ENCODE measurements around the gene NFE2L1.
A peak's percentile ranks its signal among the peaks of the same experiment; 100 is the strongest.

Gene NFE2L1

GRCh38 chr17:48023400-48024148 is 24.6 kb upstream of the NFE2L1 start:
- H3K27me3 ChIP-seq (ENCODE audit: control insufficient read depth in 2 of 2, insufficient read depth in 2 of 2, low read length in 2 of 2), result peaks cover 3 to 5% of the 10 kb centered on the region in 2 donors

GRCh38 chr17:48024149-48025039 is 23.8 kb upstream of the NFE2L1 start:
- Histone ChIP-seq H3K9me3 (ENCODE audit: control insufficient read depth in 2 of 2, low read length in 2 of 2) (no peaks in the 10 kb centered on the region), H3K27me3 (ENCODE audit: control insufficient read depth in 2 of 2, insufficient read depth in 2 of 2, low read length in 2 of 2) (peaks cover 2 to 3% of the 10 kb centered on the region in 2 donors), H3K27ac (ENCODE audit: low read depth in 2 of 2, low read length in 2 of 2) (peak overlapping the region; percentile 38 to 45), H3K4me3 (ENCODE audit: low read length in 2 of 2) (peak overlapping the region; percentile 59 to 80), H3K9ac (ENCODE audit: low read depth in 1 of 2, low read length in 2 of 2) (peak overlapping the region; percentile 2 to 63), H3K36me3 (ENCODE audit: control insufficient read depth in 2 of 2, insufficient read depth in 2 of 2, low read length in 2 of 2) (no peaks in the 10 kb centered on the region), H3K4me1 (ENCODE audit: control insufficient read depth in 2 of 2, insufficient read depth in 2 of 2, low read length in 2 of 2) (peaks cover 35% of the 10 kb centered on the region in 2 donors)

More at GRCh38 chr17:48023400-48024148, 24.6 kb upstream of the NFE2L1 start:
- Histone ChIP-seq H3K9ac (ENCODE audit: low read depth in 1 of 2, low read length in 2 of 2) (peak overlapping the region in 1 of 2 donors; percentile 63), H3K4me3 (ENCODE audit: low read length in 2 of 2) (peak overlapping the region; percentile 59 to 80), H3K4me1 (ENCODE audit: control insufficient read depth in 2 of 2, insufficient read depth in 2 of 2, low read length in 2 of 2) (peaks cover 35% of the 10 kb centered on the region in 2 donors), H3K27ac (ENCODE audit: low read depth in 2 of 2, low read length in 2 of 2) (peak overlapping the region; percentile 38 to 45), H3K9me3 (ENCODE audit: control insufficient read depth in 2 of 2, low read length in 2 of 2) (no peaks in the 10 kb centered on the region), H3K36me3 (ENCODE audit: control insufficient read depth in 2 of 2, insufficient read depth in 2 of 2, low read length in 2 of 2) (no peaks in the 10 kb centered on the region)

- no peaks in the 10 kb centered on the region for H3K36me3 ChIP-seq (ENCODE audit: control insufficient read depth in 2 of 2, insufficient read depth in 2 of 2, low read length in 2 of 2)
- no peaks in the 10 kb centered on the region for H3K9me3 ChIP-seq (ENCODE audit: control insufficient read depth in 2 of 2, low read length in 2 of 2)
- peaks cover 2 to 3% of the 10 kb centered on the region in 2 donors for H3K27me3 ChIP-seq (ENCODE audit: control insufficient read depth in 2 of 2, insufficient read depth in 2 of 2, low read length in 2 of 2)
- H3K4me3 ChIP-seq (ENCODE audit: low read length in 2 of 2), result peak overlapping the region; percentile 74 to 90
- H3K27ac ChIP-seq (ENCODE audit: low read depth in 2 of 2, low read length in 2 of 2), result peak overlapping the region; percentile 38 to 65
- peaks cover 35% of the 10 kb centered on the region in 2 donors for H3K4me1 ChIP-seq (ENCODE audit: control insufficient read depth in 2 of 2, insufficient read depth in 2 of 2, low read length in 2 of 2)
- peak overlapping the region; percentile 38 to 69 for H3K9ac ChIP-seq (ENCODE audit: low read depth in 1 of 2, low read length in 2 of 2)
These were observed 22.9 kb upstream of the NFE2L1 start for GRCh38 chr17:48025040-48025903.

GRCh38 chr17:48025904-48026501 is 22.2 kb upstream of the NFE2L1 start:
- no peaks in the 10 kb centered on the region for H3K36me3 ChIP-seq (ENCODE audit: control insufficient read depth in 2 of 2, insufficient read depth in 2 of 2, low read length in 2 of 2)
- no peak overlapping the region for H3K27ac ChIP-seq (ENCODE audit: low read depth in 2 of 2, low read length in 2 of 2)
- H3K4me1 ChIP-seq (ENCODE audit: control insufficient read depth in 2 of 2, insufficient read depth in 2 of 2, low read length in 2 of 2), result peaks cover 35% of the 10 kb centered on the region in 2 donors
- peak overlapping the region in 1 of 2 donors; percentile 90 for H3K4me3 ChIP-seq (ENCODE audit: low read length in 2 of 2)
- no peaks in the 10 kb centered on the region for H3K9me3 ChIP-seq (ENCODE audit: control insufficient read depth in 2 of 2, low read length in 2 of 2)
- H3K9ac ChIP-seq (ENCODE audit: low read depth in 1 of 2, low read length in 2 of 2), result peak overlapping the region in 1 of 2 donors; percentile 69
- peaks cover under 1 to 3% of the 10 kb centered on the region in 2 donors for H3K27me3 ChIP-seq (ENCODE audit: control insufficient read depth in 2 of 2, insufficient read depth in 2 of 2, low read length in 2 of 2)

GRCh38 chr17:48026502-48027321 is 21.4 kb upstream of the NFE2L1 start:
- peaks cover 35% of the 10 kb centered on the region in 2 donors for H3K4me1 ChIP-seq (ENCODE audit: control insufficient read depth in 2 of 2, insufficient read depth in 2 of 2, low read length in 2 of 2)
- H3K36me3 ChIP-seq (ENCODE audit: control insufficient read depth in 2 of 2, insufficient read depth in 2 of 2, low read length in 2 of 2), result no peaks in the 10 kb centered on the region
- H3K27ac ChIP-seq (ENCODE audit: low read depth in 2 of 2, low read length in 2 of 2), result peak overlapping the region; percentile 39 to 48
- H3K27me3 ChIP-seq (ENCODE audit: control insufficient read depth in 2 of 2, insufficient read depth in 2 of 2, low read length in 2 of 2), result peaks cover 0 to 3% of the 10 kb centered on the region in 2 donors
- no peaks in the 10 kb centered on the region for H3K9me3 ChIP-seq (ENCODE audit: control insufficient read depth in 2 of 2, low read length in 2 of 2)
- H3K9ac ChIP-seq (ENCODE audit: low read depth in 1 of 2, low read length in 2 of 2), result peak overlapping the region in 1 of 2 donors; percentile 29
- no peak overlapping the region for H3K4me3 ChIP-seq (ENCODE audit: low read length in 2 of 2)

- H3K27me3 ChIP-seq (ENCODE audit: control insufficient read depth in 2 of 2, insufficient read depth in 2 of 2, low read length in 2 of 2), result peaks cover 0 to 8% of the 10 kb centered on the region in 2 donors
- peaks cover 35% of the 10 kb centered on the region in 2 donors for H3K4me1 ChIP-seq (ENCODE audit: control insufficient read depth in 2 of 2, insufficient read depth in 2 of 2, low read length in 2 of 2)
- H3K36me3 ChIP-seq (ENCODE audit: control insufficient read depth in 2 of 2, insufficient read depth in 2 of 2, low read length in 2 of 2), result no peaks in the 10 kb centered on the region
- H3K27ac ChIP-seq (ENCODE audit: low read depth in 2 of 2, low read length in 2 of 2), result no peak overlapping the region
- no peak overlapping the region for H3K9ac ChIP-seq (ENCODE audit: low read depth in 1 of 2, low read length in 2 of 2)
- H3K4me3 ChIP-seq (ENCODE audit: low read length in 2 of 2), result no peak overlapping the region
- no peaks in the 10 kb centered on the region for H3K9me3 ChIP-seq (ENCODE audit: control insufficient read depth in 2 of 2, low read length in 2 of 2)
These were observed 20.7 kb upstream of the NFE2L1 start for GRCh38 chr17:48027322-48027981.

GRCh38 chr17:48028736-48029135 is 19.4 kb upstream of the NFE2L1 start:
- H3K9ac ChIP-seq (ENCODE audit: low read depth in 1 of 2, low read length in 2 of 2), result no peak overlapping the region
- peaks cover 30% of the 10 kb centered on the region in 2 donors for H3K4me1 ChIP-seq (ENCODE audit: control insufficient read depth in 2 of 2, insufficient read depth in 2 of 2, low read length in 2 of 2)
- no peak overlapping the region for H3K4me3 ChIP-seq (ENCODE audit: low read length in 2 of 2)
- no peak overlapping the region for H3K27ac ChIP-seq (ENCODE audit: low read depth in 2 of 2, low read length in 2 of 2)
- H3K9me3 ChIP-seq (ENCODE audit: control insufficient read depth in 2 of 2, low read length in 2 of 2), result no peaks in the 10 kb centered on the region
- H3K36me3 ChIP-seq (ENCODE audit: control insufficient read depth in 2 of 2, insufficient read depth in 2 of 2, low read length in 2 of 2), result no peaks in the 10 kb centered on the region
- H3K27me3 ChIP-seq (ENCODE audit: control insufficient read depth in 2 of 2, insufficient read depth in 2 of 2, low read length in 2 of 2), result peaks cover 0 to 8% of the 10 kb centered on the region in 2 donors

- Histone ChIP-seq H3K36me3 (ENCODE audit: control insufficient read depth in 2 of 2, insufficient read depth in 2 of 2, low read length in 2 of 2) (no peaks in the 10 kb centered on the region), H3K9me3 (ENCODE audit: control insufficient read depth in 2 of 2, low read length in 2 of 2) (no peaks in the 10 kb centered on the region), H3K4me3 (ENCODE audit: low read length in 2 of 2) (no peak overlapping the region), H3K27me3 (ENCODE audit: control insufficient read depth in 2 of 2, insufficient read depth in 2 of 2, low read length in 2 of 2) (peaks cover 0 to 8% of the 10 kb centered on the region in 2 donors), H3K9ac (ENCODE audit: low read depth in 1 of 2, low read length in 2 of 2) (no peak overlapping the region), H3K4me1 (ENCODE audit: control insufficient read depth in 2 of 2, insufficient read depth in 2 of 2, low read length in 2 of 2) (peaks cover 15 to 16% of the 10 kb centered on the region in 2 donors), H3K27ac (ENCODE audit: low read depth in 2 of 2, low read length in 2 of 2) (no peak overlapping the region)
These were observed 17.6 kb upstream of the NFE2L1 start for GRCh38 chr17:48030531-48030930.
